GM18907 (cell line): ENCODE data around the gene GNL3.
A peak's percentile ranks its signal among the peaks of the same experiment; 100 is the strongest.
"Not testable (repeated sequence)": the region's sequence is repeated elsewhere in the genome, so short reads cannot be mapped to it uniquely, and the experiment has no call there.

ENCODE experiments used
- ATAC-seq: cut with Tn5 transposase; IDR thresholded peaks from one replicate; pipeline ENCODE4 v1.9.1; 2021; ENCODE audit warnings: mild to moderate bottlenecking, moderate library complexity; ENCODE audit not compliant: unreplicated experiment

GNL3 gene

GRCh38 chr3:52685709-52686691 is at the start of gene GNL3, which contains the start of gene PBRM1:
GNL3 (plus strand) TSS chr3:52686032; CDS start chr3:52686093, 61 bp downstream.
PBRM1 (minus strand) TSS chr3:52685913.
- peak; percentile 76 for ATAC-seq

GRCh38 chr3:52636673-52637072 is 49.2 kb upstream of the GNL3 start:
- ATAC-seq: no peak

- no peak for ATAC-seq
Measured at GRCh38 chr3:52645549-52645948, 40.3 kb upstream of the GNL3 start.

- no peak for ATAC-seq
Measured at GRCh38 chr3:52649461-52650210, 36.2 kb upstream of the GNL3 start.

GRCh38 chr3:52650439-52650838 is 35.4 kb upstream of the GNL3 start:
- ATAC-seq: no peak

GRCh38 chr3:52651592-52651991 is 34.2 kb upstream of the GNL3 start:
- no peak for ATAC-seq

GRCh38 chr3:52655895-52656294 is 29.9 kb upstream of the GNL3 start:
- ATAC-seq: no peak

- ATAC-seq: no peak
Measured at GRCh38 chr3:52660046-52660445, 25.8 kb upstream of the GNL3 start.

GRCh38 chr3:52663098-52663497 is 22.7 kb upstream of the GNL3 start:
- no peak for ATAC-seq

- ATAC-seq: no peak
Measured at GRCh38 chr3:52670621-52671521, 15.0 kb upstream of the GNL3 start.

- ATAC-seq: no peak
Measured at GRCh38 chr3:52671676-52672075, 14.2 kb upstream of the GNL3 start.

- ATAC-seq: not testable (repeated sequence)
Measured at GRCh38 chr3:52676201-52676600, 9.6 kb upstream of the GNL3 start.

GRCh38 chr3:52678265-52679198 is 7.3 kb upstream of the GNL3 start:
- ATAC-seq: no peak

- ATAC-seq: no peak
Measured at GRCh38 chr3:52679199-52679538, 6.7 kb upstream of the GNL3 start.

GRCh38 chr3:52679811-52680210 is 6.0 kb upstream of the GNL3 start:
- no peak for ATAC-seq

GRCh38 chr3:52681596-52681995 is 4.2 kb upstream of the GNL3 start:
- no peak for ATAC-seq

GRCh38 chr3:52682016-52682415 is 3.8 kb upstream of the GNL3 start:
- ATAC-seq: no peak

- no peak for ATAC-seq
Measured at GRCh38 chr3:52683611-52684010, 2.2 kb upstream of the GNL3 start.

- ATAC-seq: no peak
Measured at GRCh38 chr3:52684184-52684583, 1.6 kb upstream of the GNL3 start.

GRCh38 chr3:52685285-52685708 is 535 bp upstream of the GNL3 start:
- ATAC-seq: peak; percentile 81
